Panc1 (cell line): ENCODE data around the gene POLR3A. TPM values are rescaled to one million over a fixed set of nuclear protein-coding genes. Genes with fewer than 3 reads are reported as not detected.
A peak's percentile ranks its signal among the peaks of the same experiment; 100 is the strongest.

Experiments used
- ATAC-seq: fragments of 200-7000 bp; cut with Tn5 transposase; 2 replicates; pipeline ENCODE4 v1.9.1; 2020; ENCODE audit warnings: mild to moderate bottlenecking, moderate library complexity
- BruUV-seq: library from RNA; stranded (reverse); fragments of 400-500 nt; replicated peaks from 2 replicates; lab custom pipeline; 2021; lab: Mats Ljungman, UMichigan
- CTCF ChIA-PET: fragments of 300-600 bp; sonication (Branson Sonifier 250); formaldehyde crosslinking; loops from one replicate; lab custom pipeline; 2022; ENCODE audit warnings: antibody characterized with exemption; lab: Charles Lee
- POLR2A ChIA-PET: fragments of 300-600 bp; sonication (Branson Sonifier 250); formaldehyde crosslinking; loops from one replicate; lab custom pipeline; 2022; ENCODE audit warnings: antibody characterized with exemption; lab: Charles Lee
- DNase-seq: peaks from one replicate; pipeline ENCODE4 v3.0.0-alpha.2; 2010; ENCODE audit warnings: low read depth, low spot score
- H3K27ac ChIP-seq: 2 replicates; pipeline ENCODE4 v1.5.1; 2011; ENCODE audit warnings: mild to moderate bottlenecking, low read length, inconsistent platforms
- H3K27me3 ChIP-seq: fragments of 200-500 bp; sonication (Bioruptor generic); 2 replicates; pipeline ENCODE4 v1.6.0; 2014; ENCODE audit warnings: low read length, inconsistent platforms; ENCODE audit not compliant: control insufficient read depth, insufficient read depth
- H3K36me3 ChIP-seq: fragments of 200-500 bp; sonication (Bioruptor generic); 2 replicates; pipeline ENCODE4 v1.5.1; 2014; ENCODE audit warnings: inconsistent platforms, mild to moderate bottlenecking, low read length, moderate library complexity; ENCODE audit not compliant: control insufficient read depth, insufficient read depth
- H3K4me1 ChIP-seq: 2 replicates; pipeline ENCODE4 v1.5.1; 2011; ENCODE audit warnings: inconsistent platforms, mild to moderate bottlenecking, low read length, moderate library complexity; ENCODE audit not compliant: control insufficient read depth, insufficient read depth
- H3K4me3 ChIP-seq, 2 experiments: 2 replicates each; pipeline ENCODE4 v1.5.1; 2011 to 2012; ENCODE audit warnings: low read depth in 2 of 2, low read length in 2 of 2, mild to moderate bottlenecking in 2 of 2, inconsistent platforms in 1 of 2, moderate library complexity in 1 of 2
- H3K9me3 ChIP-seq: fragments of 200-500 bp; sonication (Bioruptor generic); 2 replicates; pipeline ENCODE4 v1.5.1; 2014; ENCODE audit warnings: low read depth, mild to moderate bottlenecking, inconsistent platforms, low read length, moderate library complexity; ENCODE audit not compliant: control insufficient read depth, insufficient read depth
- POLR2AphosphoS5 ChIP-seq: IDR thresholded peaks from 2 replicates; pipeline ENCODE4 v1.6.1; 2012; ENCODE audit warnings: mild to moderate bottlenecking, low read depth, low read length, moderate library complexity
- SIN3A ChIP-seq: IDR thresholded peaks from 2 replicates; pipeline ENCODE4 v1.6.1; 2012; ENCODE audit warnings: low read depth, mild to moderate bottlenecking, low read length, moderate library complexity, borderline replicate concordance; ENCODE audit not compliant: insufficient read depth
- TCF7L2 ChIP-seq: IDR thresholded peaks from 2 replicates; pipeline ENCODE4 v1.6.1; 2011; ENCODE audit warnings: mild to moderate bottlenecking, low read depth, low read length, inconsistent platforms
- in situ Hi-C: cut with HindIII; loops from 2 replicates; pipeline ENCODE4 v1.10.0; 2016; ENCODE audit warnings: low sequenced_read_pairs, low pct_unique_long_range_greater_than_20kb
- intact Hi-C: fragments of 100-400 bp; cut with micrococcal nuclease; formaldehyde crosslinking; loops from one replicate; pipeline ENCODE4 v1.10.0; 2022; ENCODE audit not compliant: unreplicated experiment
- total RNA-seq: library from RNA; stranded (reverse); gene quantifications from one replicate; pipeline ENCODE4 v1.2.1, GENCODE V29; 2021; ENCODE audit not compliant: unreplicated experiment
- TF ChIP-seq, protein P1 (sequence below): fragments of 450-650 bp; IDR thresholded peaks from 2 replicates; pipeline ENCODE4 v1.5.1; 2017; ENCODE audit warnings: mild to moderate bottlenecking
- TF ChIP-seq, protein P2 (sequence below), 2 experiments: IDR thresholded peaks; 2 replicates each; pipeline ENCODE4 v1.6.1; 2011 to 2012; ENCODE audit warnings: low read depth in 2 of 2, control low read depth in 1 of 2, low read length in 1 of 2, mild to moderate bottlenecking in 1 of 2, moderate library complexity in 1 of 2; ENCODE audit not compliant: insufficient read depth in 1 of 2

Gene POLR3A
- total RNA-seq, 1 experiment from 2014 or later: 26.3 TPM

DNA sequence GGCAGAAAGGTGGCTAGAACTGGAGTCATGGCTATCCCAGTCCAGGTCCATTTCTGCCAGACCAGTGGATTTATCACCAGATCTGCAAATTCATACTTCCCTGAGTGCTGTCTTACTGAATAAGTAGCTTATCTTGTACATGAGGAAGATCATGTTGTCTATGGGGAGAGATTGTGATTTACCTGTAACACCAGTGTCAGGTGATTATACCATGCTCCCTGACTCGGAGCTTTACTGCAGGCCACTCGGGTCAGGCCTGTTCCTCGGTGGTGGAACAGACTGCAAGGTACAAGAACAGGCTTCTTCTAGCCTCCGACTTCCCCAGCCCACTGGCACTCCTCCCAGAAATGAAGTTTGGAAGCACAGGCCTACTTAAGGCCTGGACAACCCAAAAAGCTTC, 60.2 kb downstream of the POLR3A start:
- BruUV-seq: no TSS peak
- in situ Hi-C loops: no loop called here
- Histone ChIP-seq H3K9me3 (peaks cover 2% of the 10 kb centered on the region; the same call in 1 of the 2 replicates), H3K27ac (no peak overlapping the region), H3K36me3 (no peaks in the 10 kb centered on the region), H3K4me1 (0 out of 2 replicates have a peak, but pooled peaks cover 7% of the 10 kb centered on the region), H3K27me3 (no peaks in the 10 kb centered on the region), H3K4me3 (no peak overlapping the region)
- TF ChIP-seq TCF7L2 (no peak), POLR2AphosphoS5 (no peak)
- TF ChIP-seq, protein P1, sequence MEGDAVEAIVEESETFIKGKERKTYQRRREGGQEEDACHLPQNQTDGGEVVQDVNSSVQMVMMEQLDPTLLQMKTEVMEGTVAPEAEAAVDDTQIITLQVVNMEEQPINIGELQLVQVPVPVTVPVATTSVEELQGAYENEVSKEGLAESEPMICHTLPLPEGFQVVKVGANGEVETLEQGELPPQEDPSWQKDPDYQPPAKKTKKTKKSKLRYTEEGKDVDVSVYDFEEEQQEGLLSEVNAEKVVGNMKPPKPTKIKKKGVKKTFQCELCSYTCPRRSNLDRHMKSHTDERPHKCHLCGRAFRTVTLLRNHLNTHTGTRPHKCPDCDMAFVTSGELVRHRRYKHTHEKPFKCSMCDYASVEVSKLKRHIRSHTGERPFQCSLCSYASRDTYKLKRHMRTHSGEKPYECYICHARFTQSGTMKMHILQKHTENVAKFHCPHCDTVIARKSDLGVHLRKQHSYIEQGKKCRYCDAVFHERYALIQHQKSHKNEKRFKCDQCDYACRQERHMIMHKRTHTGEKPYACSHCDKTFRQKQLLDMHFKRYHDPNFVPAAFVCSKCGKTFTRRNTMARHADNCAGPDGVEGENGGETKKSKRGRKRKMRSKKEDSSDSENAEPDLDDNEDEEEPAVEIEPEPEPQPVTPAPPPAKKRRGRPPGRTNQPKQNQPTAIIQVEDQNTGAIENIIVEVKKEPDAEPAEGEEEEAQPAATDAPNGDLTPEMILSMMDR: no peak
- TF ChIP-seq, protein P2, sequence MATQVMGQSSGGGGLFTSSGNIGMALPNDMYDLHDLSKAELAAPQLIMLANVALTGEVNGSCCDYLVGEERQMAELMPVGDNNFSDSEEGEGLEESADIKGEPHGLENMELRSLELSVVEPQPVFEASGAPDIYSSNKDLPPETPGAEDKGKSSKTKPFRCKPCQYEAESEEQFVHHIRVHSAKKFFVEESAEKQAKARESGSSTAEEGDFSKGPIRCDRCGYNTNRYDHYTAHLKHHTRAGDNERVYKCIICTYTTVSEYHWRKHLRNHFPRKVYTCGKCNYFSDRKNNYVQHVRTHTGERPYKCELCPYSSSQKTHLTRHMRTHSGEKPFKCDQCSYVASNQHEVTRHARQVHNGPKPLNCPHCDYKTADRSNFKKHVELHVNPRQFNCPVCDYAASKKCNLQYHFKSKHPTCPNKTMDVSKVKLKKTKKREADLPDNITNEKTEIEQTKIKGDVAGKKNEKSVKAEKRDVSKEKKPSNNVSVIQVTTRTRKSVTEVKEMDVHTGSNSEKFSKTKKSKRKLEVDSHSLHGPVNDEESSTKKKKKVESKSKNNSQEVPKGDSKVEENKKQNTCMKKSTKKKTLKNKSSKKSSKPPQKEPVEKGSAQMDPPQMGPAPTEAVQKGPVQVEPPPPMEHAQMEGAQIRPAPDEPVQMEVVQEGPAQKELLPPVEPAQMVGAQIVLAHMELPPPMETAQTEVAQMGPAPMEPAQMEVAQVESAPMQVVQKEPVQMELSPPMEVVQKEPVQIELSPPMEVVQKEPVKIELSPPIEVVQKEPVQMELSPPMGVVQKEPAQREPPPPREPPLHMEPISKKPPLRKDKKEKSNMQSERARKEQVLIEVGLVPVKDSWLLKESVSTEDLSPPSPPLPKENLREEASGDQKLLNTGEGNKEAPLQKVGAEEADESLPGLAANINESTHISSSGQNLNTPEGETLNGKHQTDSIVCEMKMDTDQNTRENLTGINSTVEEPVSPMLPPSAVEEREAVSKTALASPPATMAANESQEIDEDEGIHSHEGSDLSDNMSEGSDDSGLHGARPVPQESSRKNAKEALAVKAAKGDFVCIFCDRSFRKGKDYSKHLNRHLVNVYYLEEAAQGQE (IDR thresholded peaks at IDR 0.05; ENCODE audit: insufficient read depth in 1 of 2, low read depth in 2 of 2, low read length in 1 of 2): no peak
- no peak for DNase-seq
- intact Hi-C loops: loop anchor here (10.0 kb wide), 1 partner anchor 54 kb away; no protein-coding TSS in a partner anchor
- 0 out of 2 replicates have a peak, but pooled peaks have one; percentile 18 for ATAC-seq
- ChIA-PET POLR2A (no interaction called here), CTCF (no interaction called here)

DNA sequence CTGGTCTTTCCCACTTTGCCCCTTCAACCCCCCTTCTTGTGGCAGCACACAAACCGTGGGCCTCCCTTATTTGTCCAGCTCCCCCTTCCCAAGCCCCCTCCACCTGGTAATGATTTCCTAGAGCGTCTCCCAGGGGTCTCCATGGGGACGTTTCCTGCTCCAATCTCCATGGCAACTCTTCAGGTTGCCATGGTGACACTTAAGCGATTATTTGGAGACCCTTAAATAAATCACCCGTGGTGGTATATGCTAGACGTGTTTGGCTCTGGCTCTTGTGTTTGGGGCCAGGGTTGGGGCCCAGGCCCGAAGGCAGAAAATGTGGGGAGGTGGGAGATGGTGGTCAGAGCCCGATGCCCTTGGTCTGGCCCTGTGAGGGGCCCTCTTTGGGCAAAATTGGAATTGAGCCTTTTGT, 61.7 kb downstream of the POLR3A start:
- no peak overlapping the region for H3K27ac ChIP-seq
- in situ Hi-C loops (no loop called here), intact Hi-C loops (loop anchor here (10.0 kb wide), 1 partner anchor 53 kb away; no protein-coding TSS in a partner anchor)
- no peak for TF ChIP-seq POLR2AphosphoS5
- TF ChIP-seq, protein P2 (IDR thresholded peaks at IDR 0.05; ENCODE audit: insufficient read depth in 1 of 2, low read depth in 2 of 2, low read length in 1 of 2): no peak
- no peak for TF ChIP-seq TCF7L2
- TF ChIP-seq SIN3A: no peak
- TF ChIP-seq, protein P1: no peak
- DNase-seq (no peak), ATAC-seq (no peak)
- H3K36me3 ChIP-seq: no peaks in the 10 kb centered on the region
- CTCF ChIA-PET: no interaction called here
- POLR2A ChIA-PET: no interaction called here
- no peaks in the 10 kb centered on the region for H3K27me3 ChIP-seq
- 0 out of 2 replicates have a peak, but pooled peaks cover 7% of the 10 kb centered on the region for H3K4me1 ChIP-seq
- no TSS peak for BruUV-seq
- H3K4me3 ChIP-seq: no peak overlapping the region
- peaks cover 6% of the 10 kb centered on the region; the same call in 1 of the 2 replicates for H3K9me3 ChIP-seq
